GM19463 (cell line): ENCODE data around the gene NET1.

Experiments used
- ATAC-seq: cut with Tn5 transposase; IDR thresholded peaks from one replicate; pipeline ENCODE4 v1.9.1; 2021; ENCODE audit warnings: mild to moderate bottlenecking, moderate library complexity; ENCODE audit not compliant: unreplicated experiment

The NET1 gene

DNA sequence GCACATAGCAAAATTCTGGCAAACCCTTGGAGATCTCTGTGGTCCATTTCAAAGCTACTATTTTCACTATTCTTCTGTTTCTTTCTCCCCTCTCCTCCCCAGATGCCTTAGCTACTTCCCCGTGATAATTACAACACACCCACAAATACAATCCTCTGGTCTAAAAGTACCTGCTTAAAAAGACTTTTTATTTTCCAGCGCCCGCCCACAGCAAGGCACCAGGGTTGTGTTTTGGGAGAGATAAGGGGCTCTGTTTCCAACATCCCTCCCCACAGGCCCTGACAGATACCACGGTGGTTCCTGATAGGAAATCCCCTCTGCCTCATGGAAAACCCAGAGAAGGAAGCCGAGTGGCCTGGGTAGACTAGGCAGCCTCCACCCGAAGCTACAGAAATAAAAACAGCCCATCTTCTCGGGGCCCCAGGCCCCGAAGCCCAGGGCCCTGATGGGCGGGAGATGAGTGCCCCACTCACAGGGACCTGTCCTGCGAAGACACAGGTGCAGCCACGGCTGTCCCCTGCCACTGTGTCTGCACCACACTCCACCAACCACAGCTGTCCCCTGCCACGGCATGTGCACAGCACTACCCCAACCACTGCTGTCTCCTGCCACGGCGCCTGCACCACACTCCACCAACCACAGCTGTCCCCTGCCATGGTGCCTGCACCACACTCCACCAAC, 67.3 kb downstream of the NET1 start:
- no peak for ATAC-seq

DNA sequence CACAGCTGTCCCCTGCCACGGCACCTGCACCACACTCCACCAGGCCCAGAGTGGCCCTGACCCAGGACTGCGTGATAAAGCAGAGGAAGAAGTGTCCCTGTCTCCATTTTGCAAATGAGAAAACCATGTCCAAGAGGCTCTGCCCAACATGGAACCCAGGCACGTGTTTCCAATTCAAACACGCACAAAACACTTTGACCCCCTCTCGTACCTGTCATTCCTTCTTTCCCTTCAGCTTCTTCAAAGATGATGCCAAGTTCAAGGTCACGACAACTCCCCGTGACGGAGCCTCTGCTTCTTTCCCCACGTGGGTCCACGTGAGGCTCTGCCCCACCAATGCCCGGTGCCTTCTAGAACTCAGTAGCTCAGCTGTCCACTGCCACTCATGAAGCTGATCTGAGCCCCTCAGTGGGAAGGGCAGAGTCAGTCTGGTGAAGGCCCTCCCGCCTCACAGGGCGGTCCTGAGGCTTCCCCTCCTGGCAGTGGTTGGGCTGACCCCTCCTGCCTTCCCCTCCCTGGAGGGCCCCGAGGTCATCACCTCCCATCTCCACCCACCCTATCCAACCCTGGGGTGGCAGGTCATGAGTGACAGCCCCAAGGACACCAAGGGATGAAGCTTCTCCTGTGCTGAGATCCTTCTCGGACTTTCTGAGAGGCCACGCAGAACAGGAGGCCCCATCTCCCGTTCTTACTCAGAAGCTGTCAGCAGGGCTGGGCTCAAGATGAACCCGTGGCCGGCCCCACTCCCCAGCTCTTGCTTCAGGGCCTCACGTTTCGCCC, 68.0 kb downstream of the NET1 start:
- no peak for ATAC-seq

DNA sequence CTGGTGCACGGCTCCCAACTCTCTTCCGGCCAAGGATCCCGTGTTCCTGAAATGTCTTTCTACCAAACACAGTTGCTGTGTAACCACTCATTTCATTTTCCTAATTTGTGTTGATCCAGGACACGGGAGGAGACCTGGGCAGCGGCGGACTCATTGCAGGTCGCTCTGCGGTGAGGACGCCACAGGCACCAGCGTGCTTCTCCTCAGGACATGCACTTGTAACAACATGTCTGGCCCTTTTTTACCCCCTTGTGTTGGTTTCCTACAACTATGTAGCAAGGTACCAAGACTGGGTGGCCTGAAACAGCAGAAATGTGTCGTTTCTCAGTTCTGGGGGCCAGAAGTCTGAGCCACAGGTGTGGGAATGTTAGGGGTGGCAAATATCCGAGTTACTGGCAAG, 68.8 kb downstream of the NET1 start:
- no peak for ATAC-seq

DNA sequence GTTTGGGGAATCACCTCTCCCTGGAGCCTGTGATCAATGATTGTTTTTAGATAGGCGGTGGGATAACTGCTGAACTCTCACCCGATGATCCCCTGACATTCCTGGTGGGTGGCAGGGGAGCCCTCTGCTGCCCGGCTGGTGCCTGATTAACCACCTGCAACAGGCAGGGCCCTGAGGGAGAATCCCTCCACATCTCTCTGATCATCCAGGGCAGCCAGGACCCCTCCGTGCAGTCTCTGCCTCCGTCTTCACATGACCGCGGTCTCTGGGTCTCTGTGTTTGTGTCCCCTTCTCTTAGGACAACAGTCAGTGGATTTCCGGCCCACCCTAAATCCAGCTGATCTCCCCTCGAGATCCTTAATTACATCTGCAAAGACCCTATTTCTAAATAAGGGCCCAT, 69.7 kb downstream of the NET1 start:
- ATAC-seq, result no peak

GRCh38 chr10:5484205-5484604, 71.8 kb downstream of the NET1 start:
- no peak for ATAC-seq

DNA sequence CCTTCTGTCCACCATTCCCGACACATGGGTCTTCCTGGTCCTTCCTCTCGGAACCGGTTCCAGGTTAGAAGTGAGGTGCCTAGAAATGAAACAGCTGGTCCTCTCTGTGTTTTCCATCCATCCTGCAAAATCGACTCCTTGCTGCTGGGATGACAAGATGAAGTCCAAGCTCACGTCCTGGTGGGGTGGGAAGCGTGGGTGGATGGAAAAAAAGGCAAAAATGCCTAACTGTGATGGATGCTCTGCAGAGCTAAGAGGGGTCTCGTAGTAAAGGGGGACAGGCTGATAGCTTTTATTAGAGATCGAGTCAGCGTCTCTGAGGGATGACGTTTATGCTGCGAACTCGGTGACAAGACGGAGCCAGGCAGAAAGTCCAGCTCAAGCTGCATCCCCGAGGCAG, 72.9 kb downstream of the NET1 start:
- no peak for ATAC-seq

- ATAC-seq, result no peak
These were observed 73.8 kb downstream of the NET1 start for GRCh38 chr10:5485948-5486852.

GRCh38 chr10:5486853-5487235, 74.5 kb downstream of the NET1 start:
- no peak for ATAC-seq

- ATAC-seq, result no peak
These were observed 76.2 kb downstream of the NET1 start for GRCh38 chr10:5488272-5489161.

DNA sequence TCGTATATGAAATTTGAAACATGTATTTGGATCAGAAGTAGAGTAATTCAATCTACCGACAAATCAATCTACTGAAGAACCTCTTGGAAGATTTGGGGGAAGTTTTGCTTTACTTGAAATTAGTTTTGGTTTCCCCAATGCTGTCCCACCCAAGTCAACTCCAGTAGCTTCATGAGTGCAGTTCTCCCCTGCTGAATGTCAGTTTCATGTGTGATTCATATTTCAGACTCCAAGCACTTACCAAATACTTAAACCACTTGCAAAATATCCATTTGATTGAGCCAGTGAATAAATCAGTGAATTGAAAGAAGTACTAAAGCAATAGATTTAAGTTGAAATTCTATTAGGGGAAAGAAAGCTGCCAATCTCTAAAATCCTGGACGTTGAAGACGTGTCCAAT, 77.7 kb downstream of the NET1 start:
- no peak for ATAC-seq

GRCh38 chr10:5490698-5491464, 78.5 kb downstream of the NET1 start:
- ATAC-seq, result no peak

- ATAC-seq, result no peak
These were observed 79.1 kb downstream of the NET1 start for GRCh38 chr10:5491477-5491876.

DNA sequence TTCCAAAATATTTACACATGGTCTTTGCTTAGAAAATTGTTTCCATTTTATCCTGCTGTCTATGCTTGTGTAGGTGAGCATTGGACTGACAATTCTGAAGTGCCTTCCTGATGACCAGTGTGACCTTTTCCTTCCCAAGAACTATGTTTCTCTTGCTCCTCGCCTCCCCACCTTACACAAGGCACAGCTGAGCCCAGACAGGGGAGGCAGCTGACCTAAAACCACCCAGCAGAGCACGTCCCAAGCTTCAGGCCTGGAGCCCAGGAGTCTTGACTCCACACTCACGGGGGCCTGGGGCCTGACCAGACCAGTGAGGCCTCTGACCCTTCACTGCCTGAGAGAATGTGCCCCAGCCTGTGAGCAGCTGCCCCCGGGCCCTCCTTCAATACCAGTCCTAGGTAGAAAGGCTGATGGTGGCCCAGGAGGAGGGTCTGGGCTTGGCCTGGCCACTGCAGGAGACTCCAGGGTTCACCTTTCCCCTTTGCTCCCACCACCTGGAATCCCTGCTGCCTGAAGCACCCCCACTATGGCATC, 80.0 kb downstream of the NET1 start:
- ATAC-seq, result no peak

GRCh38 chr10:5492929-5493576, 80.7 kb downstream of the NET1 start:
- no peak for ATAC-seq

GRCh38 chr10:5493691-5494090, 81.3 kb downstream of the NET1 start:
- no peak for ATAC-seq

- no peak for ATAC-seq
These were observed 82.3 kb downstream of the NET1 start for GRCh38 chr10:5494611-5495010.

- no peak for ATAC-seq
These were observed 84.2 kb downstream of the NET1 start for GRCh38 chr10:5496261-5497250.

DNA sequence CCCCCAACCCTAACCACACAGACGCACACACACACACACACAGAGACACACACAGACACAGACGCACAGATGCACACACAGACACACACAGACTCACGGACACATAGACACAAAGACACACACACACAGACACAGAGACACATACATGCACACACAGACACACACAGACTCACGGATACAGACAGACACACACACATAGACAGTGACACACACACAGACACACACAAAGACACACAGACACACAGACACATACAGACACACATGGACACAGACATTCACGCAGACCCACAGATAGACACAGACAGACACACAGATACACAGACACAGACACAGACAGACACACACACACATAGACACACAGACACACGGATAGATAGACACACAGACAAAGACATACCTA, 84.9 kb downstream of the NET1 start:
- ATAC-seq, result no peak
